Measurements from ENCODE around the gene HPN. TPM values are rescaled to one million over a fixed set of nuclear protein-coding genes. Genes with fewer than 3 reads are reported as not detected.

Gene HPN
- total and polyA plus RNA-seq, 4 donors, result 0.20 to 1.4 (median 0.79) TPM

Other genes with a start within 250 kb of the HPN start
- 1 to 10 TPM; 7.5 to 7.7 TPM for gene ZNF30, start 114.8 kb upstream of the HPN start, total RNA-seq
- 10 to 100 TPM; 11.4 to 11.7 TPM for gene ZNF30, start 114.8 kb upstream of the HPN start, polyA plus RNA-seq (ENCODE audit: insufficient read length in 2 of 2)
- gene ZNF792, start 77.5 kb upstream of the HPN start, total RNA-seq, result 10 to 100 TPM; 10.3 to 10.4 TPM
- gene ZNF792, start 77.5 kb upstream of the HPN start, polyA plus RNA-seq (ENCODE audit: insufficient read length in 2 of 2), result 1 to 10 TPM; 2.9 to 3.8 TPM
- gene GRAMD1A, start 41.4 kb upstream of the HPN start, total RNA-seq, result 10 to 100 TPM; 29.6 to 36.2 TPM
- gene GRAMD1A, start 41.4 kb upstream of the HPN start, polyA plus RNA-seq (ENCODE audit: insufficient read length in 2 of 2), result 100 to 1,000 TPM in 1 of 2 donors, 10 to 100 TPM in 1; 92.5 to 111 TPM
- 10 to 100 TPM in 1 of 2 donors, 1 to 10 TPM in 1; 5.8 to 17.2 TPM for gene SCN1B, start 11.3 kb upstream of the HPN start, total RNA-seq
- 10 to 100 TPM; 16.1 to 24.0 TPM for gene SCN1B, start 11.3 kb upstream of the HPN start, polyA plus RNA-seq (ENCODE audit: insufficient read length in 2 of 2)
- 1 to 10 TPM in 1 of 2 donors, under 1 TPM in 1; 0.40 to 2.6 TPM for gene FXYD3, start 74.1 kb downstream of the HPN start, total RNA-seq
- gene FXYD3, start 74.1 kb downstream of the HPN start, polyA plus RNA-seq (ENCODE audit: insufficient read length in 2 of 2), result 1 to 10 TPM in 1 of 2 donors, under 1 TPM in 1; 0.49 to 1.7 TPM
- gene LGI4, start 93.3 kb downstream of the HPN start, total RNA-seq, result 10 to 100 TPM; 10.9 to 18.5 TPM
- 10 to 100 TPM; 21.4 to 37.5 TPM for gene LGI4, start 93.3 kb downstream of the HPN start, polyA plus RNA-seq (ENCODE audit: insufficient read length in 2 of 2)
- 100 to 1,000 TPM in 1 of 2 donors, 10 to 100 TPM in 1; 20.4 to 104 TPM for gene FXYD1, start 97.1 kb downstream of the HPN start, total RNA-seq
- 10 to 100 TPM; 37.9 to 58.3 TPM for gene FXYD1, start 97.1 kb downstream of the HPN start, polyA plus RNA-seq (ENCODE audit: insufficient read length in 2 of 2)
- 10 to 100 TPM; 12.1 to 34.3 TPM for gene FXYD7, start 101.5 kb downstream of the HPN start, total RNA-seq
- gene FXYD7, start 101.5 kb downstream of the HPN start, polyA plus RNA-seq (ENCODE audit: insufficient read length in 2 of 2), result 100 to 1,000 TPM; 279 to 281 TPM
- gene FXYD5, start 113.0 kb downstream of the HPN start, total RNA-seq, result 10 to 100 TPM; 11.0 to 52.5 TPM
- gene FXYD5, start 113.0 kb downstream of the HPN start, polyA plus RNA-seq (ENCODE audit: insufficient read length in 2 of 2), result 10 to 100 TPM in 1 of 2 donors, 1 to 10 TPM in 1; 9.3 to 32.5 TPM
- not detected for gene FAM187B, start 187.0 kb downstream of the HPN start, total RNA-seq
- gene FAM187B, start 187.0 kb downstream of the HPN start, polyA plus RNA-seq (ENCODE audit: insufficient read length in 2 of 2), result not detected
- 10 to 100 TPM in 1 of 2 donors, 1 to 10 TPM in 1; 2.0 to 29.4 TPM for gene LSR, start 207.3 kb downstream of the HPN start, total RNA-seq
- 10 to 100 TPM; 21.3 to 25.4 TPM for gene LSR, start 207.3 kb downstream of the HPN start, polyA plus RNA-seq (ENCODE audit: insufficient read length in 2 of 2)
- 10 to 100 TPM; 37.2 to 89.6 TPM for gene USF2, start 227.2 kb downstream of the HPN start, total RNA-seq
- 100 to 1,000 TPM; 235 to 258 TPM for gene USF2, start 227.2 kb downstream of the HPN start, polyA plus RNA-seq (ENCODE audit: insufficient read length in 2 of 2)
- gene HAMP, start 240.8 kb downstream of the HPN start, total RNA-seq, result under 1 TPM in 1 of 2 donors, not detected in 1; 0.40 TPM
- under 1 TPM; 0.35 to 0.67 TPM for gene HAMP, start 240.8 kb downstream of the HPN start, polyA plus RNA-seq (ENCODE audit: insufficient read length in 2 of 2)

Measured in spinal cord (tissue), 4 donors.